PFSK-1 (cell line): Measurements from ENCODE around the gene ESAM.

ENCODE experiments used
- POLR2AphosphoS5 ChIP-seq: IDR thresholded peaks from 2 replicates; pipeline ENCODE4 v1.6.1; 2012; ENCODE audit warnings: low read depth, mild to moderate bottlenecking, control low read depth, low read length, moderate library complexity
- SIN3A ChIP-seq: IDR thresholded peaks from 2 replicates; pipeline ENCODE4 v1.6.1; 2012; ENCODE audit warnings: mild to moderate bottlenecking, low read length, moderate library complexity, borderline replicate concordance; ENCODE audit not compliant: insufficient read depth

DNA sequence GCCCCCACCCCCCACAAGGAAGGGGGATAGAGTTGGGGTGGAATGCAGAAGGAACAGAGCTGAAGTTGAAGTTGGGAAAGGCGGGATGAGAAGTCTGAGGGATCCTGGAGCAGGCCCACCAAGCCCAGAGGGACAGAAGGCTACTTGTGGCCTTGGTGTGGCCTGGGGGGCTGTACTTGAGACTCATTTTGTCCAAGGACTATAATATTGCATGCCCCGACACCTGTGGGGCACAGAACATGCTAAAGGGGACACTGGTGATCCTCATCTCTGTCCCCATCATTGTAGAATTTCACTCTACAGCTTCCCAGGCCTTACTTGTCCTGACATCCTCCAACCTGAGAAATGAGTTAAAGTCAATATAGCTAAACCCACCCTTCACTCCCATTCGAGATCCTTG is 1.3 kb downstream of the ESAM start:
- TF ChIP-seq POLR2AphosphoS5, result no peak
- TF ChIP-seq SIN3A, result no peak
